Kidney (tissue), 14 donors: ENCODE results near the gene COL5A2. TPM values are rescaled to one million over a fixed set of nuclear protein-coding genes. Genes with fewer than 3 reads are reported as not detected.

Experiments used
- DNase-seq, 5 donors: peaks; one replicate each; pipeline ENCODE4 v3.0.0-alpha.2; 2013 to 2020
- FAIRE-seq: peaks from 2 replicates; lab custom pipeline; 2012; peaks lifted over from hg19 to GRCh38; lab: Jason Lieb, UNC
- H3K27ac ChIP-seq, 2 donors: one replicate each; pipeline ENCODE4 v1.7.0; 2013; ENCODE audit warnings: low read depth in 2 of 2, low read length in 2 of 2, inconsistent platforms in 1 of 2
- H3K27me3 ChIP-seq: one replicate; pipeline ENCODE4 v1.7.1; 2013; ENCODE audit warnings: low read length, inconsistent platforms; ENCODE audit not compliant: control insufficient read depth, insufficient read depth
- H3K36me3 ChIP-seq, 3 donors: one replicate each; pipeline versions ENCODE4 v1.7.0 to v1.7.1; 2013; ENCODE audit warnings: low read length in 3 of 3, control low read depth in 1 of 3, inconsistent platforms in 1 of 3; ENCODE audit not compliant: insufficient read depth in 3 of 3, control insufficient read depth in 2 of 3
- H3K4me1 ChIP-seq, 3 donors: one replicate each; pipeline versions ENCODE4 v1.7.0 to v1.7.1; 2013; ENCODE audit warnings: low read length in 3 of 3, inconsistent platforms in 1 of 3, low read depth in 1 of 3; ENCODE audit not compliant: control insufficient read depth in 2 of 3, insufficient read depth in 2 of 3
- H3K4me3 ChIP-seq, 3 donors: one replicate each; pipeline versions ENCODE4 v1.7.0 to v1.8.1; 2013; ENCODE audit warnings: low read length in 3 of 3, control low read depth in 1 of 3, inconsistent platforms in 1 of 3
- H3K9ac ChIP-seq, 3 donors: one replicate each; pipeline versions ENCODE4 v1.7.0 to v1.7.1; 2013; ENCODE audit warnings: low read length in 3 of 3, control low read depth in 1 of 3, inconsistent platforms in 1 of 3
- H3K9me3 ChIP-seq, 3 donors: one replicate each; pipeline versions ENCODE4 v1.7.0 to v1.7.1; 2013; ENCODE audit warnings: low read length in 3 of 3, control low read depth in 1 of 3, inconsistent platforms in 1 of 3; ENCODE audit not compliant: control insufficient read depth in 2 of 3, insufficient read depth in 1 of 3
- intact Hi-C: fragments of 100-400 bp; cut with DNase I; formaldehyde crosslinking; loops from one replicate; pipeline ENCODE4 v1.11.1; 2022
- polyA plus RNA-seq: library from polyadenylated mRNA; stranded (reverse); fragments of 350-450 nt; fragmentation: Illumina TruSeq; extraction: RNeasy Lipid Tissue Mini Kit (QIAGEN cat#74804); gene quantifications from one replicate; pipeline ENCODE4 v1.2.3, GENCODE V29; 2014; ENCODE audit warnings: low read depth, low replicate concordance; ENCODE audit not compliant: insufficient read depth
- total RNA-seq: library from RNA; stranded (reverse); fragmentation: NEBNext Ultra II Directional; extraction: Animal tissue kit (Norgen Biotek cat#: 25700); gene quantifications from one replicate; pipeline ENCODE4 v1.2.1, GENCODE V29; 2021
- TF ChIP-seq, protein P1 (sequence below): IDR thresholded peaks from 3 replicates; pipeline ENCODE4 v1.5.1; 2012; ENCODE audit warnings: mild to moderate bottlenecking, moderate library complexity, borderline replicate concordance; ENCODE audit not compliant: insufficient read depth; ENCODE audit errors: extremely low read depth
- donor health status: control.
- donor health status: control.
- donor health status: control.
- donor health status: control.
- donor health status: control.
- donor health status: DM: yes; HTN: yes; CAD: no.
- donor health status: Normal renal cell carcinoma (clear cell type).

The COL5A2 gene
- total and polyA plus RNA-seq, 2 donors from 2014 or later: 3.6 to 12.3 TPM

DNA sequence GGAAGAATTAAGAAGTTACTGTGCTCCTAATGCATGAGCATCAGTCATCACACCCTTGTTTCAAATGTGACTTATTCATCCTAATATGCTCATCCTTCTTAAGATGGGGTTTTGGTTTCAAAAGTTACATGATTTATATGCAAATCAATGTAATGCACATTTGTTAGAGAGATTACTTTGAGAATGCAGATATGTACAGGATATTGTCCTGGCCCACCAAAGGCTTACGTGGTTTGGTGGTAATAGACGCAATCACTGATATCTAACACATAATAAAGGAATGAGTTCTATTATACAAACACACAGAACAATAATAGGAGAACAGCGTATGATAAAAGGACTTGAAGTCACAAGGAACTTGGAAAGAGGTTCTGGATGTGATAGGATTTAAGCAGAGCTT, 11.1 kb upstream of the COL5A2 start:
- Histone ChIP-seq H3K36me3 (no peaks in the 10 kb centered on the region), H3K27ac (no peak overlapping the region), H3K9me3 (no peaks in the 10 kb centered on the region), H3K4me3 (no peak overlapping the region), H3K9ac (no peak overlapping the region), H3K27me3 (no peaks in the 10 kb centered on the region), H3K4me1 (no peaks in the 10 kb centered on the region)
- DNase-seq: no peak
- FAIRE-seq: no peak
- TF ChIP-seq, protein P1, sequence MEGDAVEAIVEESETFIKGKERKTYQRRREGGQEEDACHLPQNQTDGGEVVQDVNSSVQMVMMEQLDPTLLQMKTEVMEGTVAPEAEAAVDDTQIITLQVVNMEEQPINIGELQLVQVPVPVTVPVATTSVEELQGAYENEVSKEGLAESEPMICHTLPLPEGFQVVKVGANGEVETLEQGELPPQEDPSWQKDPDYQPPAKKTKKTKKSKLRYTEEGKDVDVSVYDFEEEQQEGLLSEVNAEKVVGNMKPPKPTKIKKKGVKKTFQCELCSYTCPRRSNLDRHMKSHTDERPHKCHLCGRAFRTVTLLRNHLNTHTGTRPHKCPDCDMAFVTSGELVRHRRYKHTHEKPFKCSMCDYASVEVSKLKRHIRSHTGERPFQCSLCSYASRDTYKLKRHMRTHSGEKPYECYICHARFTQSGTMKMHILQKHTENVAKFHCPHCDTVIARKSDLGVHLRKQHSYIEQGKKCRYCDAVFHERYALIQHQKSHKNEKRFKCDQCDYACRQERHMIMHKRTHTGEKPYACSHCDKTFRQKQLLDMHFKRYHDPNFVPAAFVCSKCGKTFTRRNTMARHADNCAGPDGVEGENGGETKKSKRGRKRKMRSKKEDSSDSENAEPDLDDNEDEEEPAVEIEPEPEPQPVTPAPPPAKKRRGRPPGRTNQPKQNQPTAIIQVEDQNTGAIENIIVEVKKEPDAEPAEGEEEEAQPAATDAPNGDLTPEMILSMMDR: no peak
- intact Hi-C loops: no loop called here

DNA sequence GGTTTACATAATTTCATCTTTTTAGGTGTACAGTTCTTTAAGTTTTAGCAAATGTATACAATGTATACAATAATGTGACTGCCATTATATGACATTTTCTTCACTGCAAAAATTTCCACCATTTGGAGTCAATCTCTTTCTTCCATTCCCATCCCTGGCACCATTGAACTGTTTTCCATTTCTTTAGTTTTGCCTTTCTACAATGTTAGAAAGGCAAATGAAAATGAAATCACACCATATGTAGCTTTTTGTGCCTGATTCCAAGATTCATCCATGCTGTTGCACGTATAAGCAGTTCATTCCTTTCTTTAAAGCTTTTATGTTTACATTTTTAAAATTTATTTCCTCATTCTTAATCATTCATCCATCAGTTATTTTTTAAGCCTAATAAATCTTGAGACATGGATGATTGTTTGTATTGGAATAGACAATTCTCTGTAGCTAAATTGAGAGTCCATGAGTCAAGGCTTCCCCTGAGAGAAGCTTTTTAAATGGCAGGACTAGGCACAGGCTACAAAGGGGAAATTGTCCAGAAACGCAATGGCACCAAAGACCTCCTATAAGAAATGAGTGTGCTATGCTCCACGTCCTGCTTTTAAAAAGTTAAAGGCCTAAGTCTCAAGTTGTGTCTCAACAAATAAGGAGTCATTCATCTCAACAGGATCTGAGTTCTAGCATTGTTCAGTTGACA, 8.7 kb upstream of the COL5A2 start:
- intact Hi-C loops: no loop called here

DNA sequence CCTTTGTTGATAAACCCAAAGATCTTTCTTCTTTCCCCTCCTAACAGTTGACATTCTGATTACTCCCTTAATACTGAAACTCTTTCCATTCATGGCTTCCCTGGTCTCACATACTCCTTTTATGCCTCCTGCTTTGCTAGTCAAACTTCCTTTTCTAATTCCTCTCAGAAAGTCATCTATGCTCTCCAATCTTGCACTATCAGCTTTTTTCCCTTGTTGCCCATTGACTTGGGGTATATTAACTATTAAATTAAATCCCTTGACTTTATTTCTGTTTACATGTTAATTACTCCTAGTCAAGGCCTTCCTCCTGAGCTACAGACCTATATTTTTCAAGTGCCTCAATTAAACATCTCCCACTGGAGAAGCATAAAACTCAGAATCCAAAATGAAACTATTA, 3.6 kb upstream of the COL5A2 start:
- TF ChIP-seq, protein P1: no peak
- Histone ChIP-seq H3K4me1 (no peaks in the 10 kb centered on the region), H3K27ac (no peak overlapping the region), H3K27me3 (no peaks in the 10 kb centered on the region), H3K4me3 (no peak overlapping the region), H3K9me3 (no peaks in the 10 kb centered on the region), H3K9ac (no peak overlapping the region), H3K36me3 (no peaks in the 10 kb centered on the region)
- intact Hi-C loops: no loop called here
- no peak for FAIRE-seq
- no peak for DNase-seq

More for the DNA sequence above, 8.7 kb upstream of the COL5A2 start:
- H3K9ac ChIP-seq: no peak overlapping the region
- H3K4me1 ChIP-seq: no peaks in the 10 kb centered on the region
- no peaks in the 10 kb centered on the region for H3K9me3 ChIP-seq
- FAIRE-seq (no peak), DNase-seq (no peak)
- no peaks in the 10 kb centered on the region for H3K36me3 ChIP-seq
- H3K27ac ChIP-seq: no peak overlapping the region
- H3K27me3 ChIP-seq: no peaks in the 10 kb centered on the region
- TF ChIP-seq, protein P1: no peak
- no peak overlapping the region for H3K4me3 ChIP-seq
